ENCODE measurements around the gene PNMT.
A peak's percentile ranks its signal among the peaks of the same experiment; 100 is the strongest.

The PNMT gene, protein sequence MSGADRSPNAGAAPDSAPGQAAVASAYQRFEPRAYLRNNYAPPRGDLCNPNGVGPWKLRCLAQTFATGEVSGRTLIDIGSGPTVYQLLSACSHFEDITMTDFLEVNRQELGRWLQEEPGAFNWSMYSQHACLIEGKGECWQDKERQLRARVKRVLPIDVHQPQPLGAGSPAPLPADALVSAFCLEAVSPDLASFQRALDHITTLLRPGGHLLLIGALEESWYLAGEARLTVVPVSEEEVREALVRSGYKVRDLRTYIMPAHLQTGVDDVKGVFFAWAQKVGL

GRCh38 chr17:39667945-39668924 is at the start of gene PNMT:
PNMT (plus strand) TSS chr17:39668453; CDS start chr17:39668476, 23 bp downstream.
- DNase-seq: peak; percentile 70

DNA sequence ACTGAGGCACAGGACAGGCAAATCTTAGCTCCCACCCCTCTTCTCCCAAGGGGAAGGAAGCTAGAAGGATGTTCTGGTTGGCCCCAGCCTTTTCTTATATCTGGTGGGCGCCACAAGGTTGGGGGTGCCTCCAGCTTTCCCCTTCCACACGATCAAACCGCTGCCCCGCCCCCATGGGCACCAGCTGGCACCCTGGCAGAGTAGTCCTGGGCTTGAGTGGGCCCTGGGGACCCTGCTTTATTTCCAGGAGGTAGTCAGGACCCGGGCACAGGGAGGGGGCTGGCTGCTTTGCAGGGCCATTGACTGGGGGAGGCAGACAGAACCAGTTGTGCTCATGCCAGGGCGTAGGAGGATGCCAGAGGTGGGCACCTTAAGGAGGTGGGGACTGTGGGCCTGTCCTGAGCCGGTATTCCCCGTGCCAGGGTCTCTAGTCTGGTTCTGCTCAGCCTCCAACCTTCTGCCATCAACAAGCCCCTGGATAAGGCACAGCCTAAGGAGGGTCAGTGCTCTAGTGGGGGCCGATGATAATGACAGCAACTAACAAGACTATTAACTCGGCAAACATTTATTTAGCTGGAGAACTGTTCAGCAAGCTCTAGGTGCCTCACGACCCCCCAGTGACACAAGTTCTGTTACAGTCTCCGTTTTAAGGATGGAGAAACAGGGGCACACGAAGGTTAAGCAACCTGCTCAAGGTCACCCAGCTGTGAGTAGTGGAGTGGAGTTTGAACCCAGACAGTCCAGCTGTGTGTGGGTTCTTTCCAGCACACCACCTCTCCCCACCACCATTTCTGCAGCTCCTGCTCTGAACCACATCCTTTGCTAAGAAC is 49.1 kb upstream of the PNMT start:
- no peak for DNase-seq

GRCh38 chr17:39619786-39620101 is 48.5 kb upstream of the PNMT start:
- no peak for DNase-seq

DNA sequence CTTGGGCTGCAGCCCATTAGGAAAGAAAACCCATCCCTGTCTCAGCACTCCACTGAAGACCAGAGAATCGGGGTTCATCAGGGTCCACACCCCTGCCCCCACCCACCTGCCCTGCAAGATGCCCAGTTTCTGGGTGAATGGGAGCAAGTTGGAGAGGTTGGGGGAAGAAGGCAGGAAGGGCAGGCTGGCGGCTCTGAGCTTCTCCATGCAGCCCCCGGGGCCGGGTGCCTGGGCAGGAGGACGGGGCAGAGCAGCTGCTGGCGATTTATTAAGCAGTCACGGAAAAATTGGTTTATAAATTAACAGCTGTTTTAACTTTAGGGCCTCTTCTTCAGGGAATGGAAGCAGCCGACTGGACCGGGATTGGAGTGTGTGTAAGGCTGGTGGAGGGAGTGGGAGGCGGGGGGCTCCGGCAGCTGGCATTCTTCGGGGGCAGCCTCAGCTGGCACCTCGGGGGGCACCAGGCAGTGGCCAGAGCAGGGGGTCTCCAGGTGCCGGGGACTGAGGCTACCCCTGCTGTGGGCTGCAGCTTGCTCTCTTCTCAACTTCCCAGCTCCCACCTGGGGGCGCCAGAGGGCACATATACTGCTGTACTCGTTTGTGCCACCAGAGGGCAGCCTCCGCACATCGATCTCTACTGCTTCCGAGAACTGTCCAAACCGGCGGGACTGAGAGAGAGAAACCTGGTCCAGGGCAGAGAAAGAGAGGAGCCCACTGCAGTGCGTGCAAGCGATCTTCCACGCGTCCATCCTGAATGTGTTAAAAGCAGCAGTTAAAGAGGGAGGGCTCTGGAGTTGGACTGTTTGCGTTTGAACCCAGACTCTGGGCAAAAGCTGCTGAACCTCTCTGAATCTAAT is 46.5 kb upstream of the PNMT start:
- DNase-seq: no peak

- DNase-seq: no peak
These were observed 45.8 kb upstream of the PNMT start for GRCh38 chr17:39622380-39623006.

DNA sequence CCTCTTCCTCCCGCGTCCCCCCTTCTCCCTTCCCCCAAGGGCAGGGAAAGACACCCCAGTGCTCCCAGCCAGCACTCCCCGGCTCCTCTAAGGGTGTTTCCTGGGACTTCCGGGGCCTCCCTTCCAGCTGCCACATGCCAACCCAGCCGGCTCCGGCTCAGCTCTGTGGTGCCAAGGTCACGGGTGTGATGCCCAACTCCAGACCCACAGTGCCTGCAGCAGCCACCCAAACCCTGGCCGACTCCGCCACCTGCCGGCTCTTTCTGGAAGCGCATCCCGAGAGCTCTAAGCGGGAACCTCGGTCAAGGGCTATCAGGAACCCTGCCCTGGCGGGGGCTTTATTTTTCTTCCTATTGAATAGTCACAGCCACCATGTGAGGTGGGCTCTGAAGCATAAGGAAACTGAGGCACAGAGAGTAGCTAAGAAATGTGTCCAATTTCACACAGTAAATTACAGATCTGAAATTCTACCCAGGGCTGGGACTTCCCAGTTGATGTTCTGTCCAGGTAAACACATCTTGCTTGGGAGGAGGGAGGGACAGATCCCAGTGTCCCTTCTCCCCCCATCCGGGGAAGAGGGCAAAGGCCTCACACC is 44.8 kb upstream of the PNMT start:
- DNase-seq: peak; percentile 48

- DNase-seq: no peak
These were observed 43.9 kb upstream of the PNMT start for GRCh38 chr17:39624313-39624712.

- no peak for DNase-seq
These were observed 43.0 kb upstream of the PNMT start for GRCh38 chr17:39625198-39625785.

- no peak for DNase-seq
These were observed 41.8 kb upstream of the PNMT start, which contains the start of gene PPP1R1B for GRCh38 chr17:39626171-39627046. PPP1R1B (plus strand) TSS chr17:39626952; CDS start chr17:39627393, 441 bp downstream.

DNA sequence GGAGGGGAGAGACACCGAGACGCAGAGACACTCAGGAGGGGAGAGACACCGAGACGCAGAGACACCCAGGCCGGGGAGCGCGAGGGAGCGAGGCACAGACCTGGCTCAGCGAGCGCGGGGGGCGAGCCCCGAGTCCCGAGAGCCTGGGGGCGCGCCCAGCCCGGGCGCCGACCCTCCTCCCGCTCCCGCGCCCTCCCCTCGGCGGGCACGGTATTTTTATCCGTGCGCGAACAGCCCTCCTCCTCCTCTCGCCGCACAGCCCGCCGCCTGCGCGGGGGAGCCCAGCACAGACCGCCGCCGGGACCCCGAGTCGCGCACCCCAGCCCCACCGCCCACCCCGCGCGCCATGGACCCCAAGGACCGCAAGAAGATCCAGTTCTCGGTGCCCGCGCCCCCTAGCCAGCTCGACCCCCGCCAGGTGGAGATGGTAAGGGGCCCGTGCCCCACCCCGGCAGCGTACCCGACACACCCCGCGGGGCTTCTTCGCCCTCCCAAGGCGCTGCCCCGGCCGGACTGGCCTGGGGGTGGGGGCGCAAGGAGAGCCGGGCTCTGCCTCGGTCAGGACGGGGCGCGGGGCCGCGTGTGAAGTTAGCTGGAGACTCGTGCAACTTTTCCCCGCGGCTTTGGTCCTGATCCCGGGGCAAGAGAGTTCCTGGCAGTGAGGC is 41.1 kb upstream of the PNMT start:
- no peak for DNase-seq

DNA sequence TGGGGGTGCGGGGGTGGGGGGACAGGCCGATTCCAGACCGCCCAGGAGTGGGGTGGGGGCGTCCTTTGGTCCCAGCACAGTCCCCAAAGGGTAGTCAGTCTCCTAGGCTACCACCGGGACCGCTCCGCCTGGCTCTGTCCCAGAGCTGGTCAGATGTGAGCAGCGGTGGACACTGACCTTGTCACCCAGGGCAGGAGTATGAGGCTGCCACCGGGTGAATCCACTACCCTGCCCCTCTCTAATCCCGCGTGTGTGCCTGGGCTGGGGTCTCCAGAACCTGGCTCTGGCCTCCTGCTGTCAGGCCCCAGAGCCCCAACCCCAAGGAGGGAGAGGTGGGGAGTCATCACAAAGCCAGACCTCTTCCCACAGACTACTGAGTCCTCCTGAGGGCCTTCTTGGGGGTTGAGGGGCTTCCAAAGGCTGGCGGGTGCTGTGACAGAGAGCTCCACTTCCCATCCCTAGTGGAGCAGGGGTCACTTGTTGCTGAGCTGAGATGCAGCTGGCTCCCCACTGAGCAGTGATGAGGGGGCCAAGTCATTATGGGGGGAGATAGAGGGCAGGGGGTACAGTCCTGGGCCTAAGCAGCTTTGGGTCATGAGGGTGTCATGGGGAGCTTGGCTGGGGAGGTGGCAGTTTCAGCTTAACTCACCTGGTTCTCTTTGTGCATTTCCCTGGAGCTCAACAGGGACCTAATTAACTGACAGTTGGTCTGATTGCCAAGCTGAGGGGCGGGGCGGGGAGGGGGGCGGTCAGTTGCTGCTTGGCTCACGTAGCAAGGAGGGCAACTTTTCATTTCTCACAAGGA is 40.3 kb upstream of the PNMT start:
- no peak for DNase-seq

GRCh38 chr17:39628655-39629493 is 39.4 kb upstream of the PNMT start:
- peak; percentile 86 for DNase-seq

DNA sequence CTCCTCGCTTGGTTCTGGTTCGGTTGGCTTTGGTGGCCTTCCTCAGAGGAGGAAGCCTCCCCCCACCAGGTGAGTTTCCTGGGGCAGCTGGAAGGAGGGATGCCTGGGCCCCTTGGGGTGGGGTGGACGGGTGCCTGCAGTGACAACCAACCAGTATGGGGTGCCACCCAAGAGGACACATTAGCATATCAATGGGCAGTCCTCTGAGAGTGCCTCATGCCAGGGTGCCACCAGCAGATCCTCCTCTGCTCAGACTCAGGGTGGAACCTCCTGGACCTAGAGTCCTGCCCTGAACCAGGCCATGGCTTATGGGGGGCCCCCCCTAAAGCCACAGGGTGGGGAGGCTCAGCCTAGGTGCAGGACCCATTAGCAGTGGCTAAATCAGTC is 38.8 kb upstream of the PNMT start:
- no peak for DNase-seq

DNA sequence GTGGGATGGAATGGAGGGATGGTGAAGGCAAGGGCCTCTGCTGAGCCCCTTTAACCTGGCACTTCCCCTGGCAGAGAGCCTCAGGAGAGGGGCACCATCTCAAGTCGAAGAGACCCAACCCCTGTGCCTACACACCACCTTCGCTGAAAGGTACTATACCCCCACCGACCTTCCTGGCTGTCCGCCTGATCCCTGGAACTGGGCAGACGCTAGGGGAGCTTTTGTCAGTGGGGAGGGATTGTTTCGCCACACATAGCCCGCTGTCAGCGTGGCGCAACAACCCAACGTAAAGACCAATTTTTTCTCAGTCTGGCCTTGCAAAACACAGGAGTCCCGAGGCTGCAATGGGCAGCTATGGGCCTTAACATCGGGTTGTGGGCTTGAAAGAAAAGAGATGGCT is 38.4 kb upstream of the PNMT start:
- DNase-seq: no peak

- DNase-seq: peak; percentile 88
These were observed 36.9 kb upstream of the PNMT start for GRCh38 chr17:39631403-39631802.

GRCh38 chr17:39632153-39632941 is 35.9 kb upstream of the PNMT start:
- DNase-seq: peak; percentile 41

Measured in NCI-H510A (cell line).